Activated T-helper 1 cell treated with anti-CD3 and anti-CD28 coated beads, Interleukin-12 subunit alpha, Interleukin-12 subunit beta, Interleukin-2, Interleukin-4 antibody, amounts not matched to agents 30 ng/mL and 10 ng/mL and 1 ng/mL, durations not matched to agents 14 hours and 24 hours and 36 hours (primary cell): ENCODE measurements around the gene SLC2A1. TPM values are rescaled to one million over a fixed set of nuclear protein-coding genes. Genes with fewer than 3 reads are reported as not detected.

Experiments used
- DNase-seq: peaks from one replicate; pipeline ENCODE4 v3.0.0; 2021; ENCODE audit warnings: low spot score
- H3K27ac Mint-ChIP-seq: one replicate; pipeline ENCODE4 v1.8.0; 2021; ENCODE audit warnings: mild to moderate bottlenecking, mixed read lengths
- H3K27me3 Mint-ChIP-seq: one replicate; pipeline ENCODE4 v1.8.0; 2022; ENCODE audit warnings: mild to moderate bottlenecking, moderate library complexity, mixed read lengths; ENCODE audit not compliant: insufficient read depth
- H3K36me3 Mint-ChIP-seq: one replicate; pipeline ENCODE4 v1.8.0; 2021; ENCODE audit warnings: low read depth, mixed read lengths
- H3K4me1 Mint-ChIP-seq: one replicate; pipeline ENCODE4 v1.8.0; 2021; ENCODE audit warnings: low read depth, mixed read lengths
- H3K4me3 Mint-ChIP-seq: one replicate; pipeline ENCODE4 v1.8.0; 2021; ENCODE audit warnings: mild to moderate bottlenecking, moderate library complexity, mixed read lengths
- H3K9me3 Mint-ChIP-seq: one replicate; pipeline ENCODE4 v1.8.0; 2021; ENCODE audit warnings: mixed read lengths
- intact Hi-C: fragments of 100-400 bp; cut with micrococcal nuclease; formaldehyde crosslinking; loops from one replicate; pipeline ENCODE4 v1.15.1; 2024
- total RNA-seq: library from RNA; stranded (reverse); gene quantifications from 2 replicates; pipeline ENCODE4 v1.2.3, GENCODE V29; 2022

The SLC2A1 gene
- total RNA-seq, 1 donor from 2014 or later, result 111 TPM

DNA sequence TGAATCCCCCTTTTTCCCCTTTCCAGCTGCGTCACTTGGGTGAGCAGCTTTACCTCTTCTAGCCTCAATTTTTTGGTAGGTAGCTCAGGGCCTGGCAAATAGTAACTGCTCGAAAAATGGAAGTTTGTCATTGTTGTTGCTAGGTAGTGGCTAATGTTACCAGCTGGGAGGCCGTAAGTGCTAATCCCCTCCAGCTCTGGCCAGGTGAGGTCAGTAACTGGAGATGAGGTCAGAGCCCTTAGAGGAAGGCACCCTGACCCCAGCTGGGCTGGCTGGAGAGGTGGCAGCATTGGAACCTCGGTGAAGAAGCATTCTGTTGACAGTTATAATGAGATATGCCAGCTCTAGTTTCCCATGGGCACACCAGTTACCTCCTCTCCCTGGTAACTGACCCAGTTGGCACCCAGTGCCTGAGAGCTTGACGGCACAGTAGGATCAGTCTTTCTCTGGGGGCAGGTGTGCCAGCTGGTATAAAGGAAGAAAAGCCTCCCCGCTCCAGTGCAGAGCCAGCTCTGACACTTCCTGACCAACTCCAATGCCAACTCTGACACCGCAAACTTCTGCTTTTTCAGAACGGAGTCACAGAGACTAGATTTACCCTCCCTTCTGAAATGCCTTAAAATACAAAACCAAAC is 35.0 kb upstream of the SLC2A1 start:
- intact Hi-C loops, result no loop called here
- H3K36me3 Mint-ChIP-seq, result peaks cover 1% of the 10 kb centered on the region
- peaks cover 3% of the 10 kb centered on the region for H3K27me3 Mint-ChIP-seq
- DNase-seq, result no peak
- no peak overlapping the region for H3K27ac Mint-ChIP-seq
- no peak overlapping the region for H3K4me3 Mint-ChIP-seq
- no peaks in the 10 kb centered on the region for H3K4me1 Mint-ChIP-seq
- no peaks in the 10 kb centered on the region for H3K9me3 Mint-ChIP-seq

- H3K27ac Mint-ChIP-seq, result no peak overlapping the region
- H3K36me3 Mint-ChIP-seq, result peaks cover 1% of the 10 kb centered on the region
- DNase-seq, result no peak
- no peak overlapping the region for H3K4me3 Mint-ChIP-seq
- H3K9me3 Mint-ChIP-seq, result no peaks in the 10 kb centered on the region
- no peaks in the 10 kb centered on the region for H3K4me1 Mint-ChIP-seq
- H3K27me3 Mint-ChIP-seq, result peaks cover 3% of the 10 kb centered on the region
- intact Hi-C loops, result no loop called here
These were observed 33.4 kb upstream of the SLC2A1 start for GRCh38 chr1:42992054-42992571.

DNA sequence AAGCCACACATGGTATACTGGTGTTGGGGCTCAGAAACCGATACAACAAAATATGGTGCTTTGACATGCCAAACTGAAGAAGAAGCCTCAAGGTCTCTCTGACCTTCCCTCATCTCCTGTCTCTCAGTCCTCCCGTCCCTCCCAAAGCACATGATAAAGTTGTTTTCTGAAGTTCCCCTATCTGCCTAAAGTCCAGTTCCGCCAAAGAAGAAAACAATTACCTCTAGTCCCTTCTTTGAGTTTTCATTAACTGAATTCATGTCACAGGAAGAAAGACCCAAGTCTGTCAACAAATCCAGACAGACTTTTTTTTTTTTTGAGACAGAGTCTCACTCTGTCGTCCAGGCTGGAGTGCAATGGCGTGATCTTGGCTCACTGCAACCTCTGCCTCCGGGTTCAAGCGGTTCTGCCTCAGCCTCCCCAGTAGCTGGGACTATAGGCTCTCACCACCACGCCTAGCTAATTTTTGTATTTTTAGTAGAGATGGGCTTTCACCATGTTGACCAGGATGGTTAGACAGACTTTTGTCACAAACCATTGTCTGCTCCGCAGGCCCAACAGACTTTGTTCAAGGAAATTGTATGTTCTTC is 32.2 kb upstream of the SLC2A1 start:
- Mint-ChIP-seq H3K4me1 (no peaks in the 10 kb centered on the region), H3K27ac (no peak overlapping the region), H3K4me3 (no peak overlapping the region), H3K9me3 (no peaks in the 10 kb centered on the region), H3K27me3 (peaks cover 3% of the 10 kb centered on the region), H3K36me3 (peaks cover 1% of the 10 kb centered on the region)
- no peak for DNase-seq
- intact Hi-C loops, result no loop called here

- Mint-ChIP-seq H3K27me3 (peaks cover 3% of the 10 kb centered on the region), H3K27ac (no peak overlapping the region), H3K36me3 (no peaks in the 10 kb centered on the region), H3K9me3 (no peaks in the 10 kb centered on the region), H3K4me3 (no peak overlapping the region), H3K4me1 (no peaks in the 10 kb centered on the region)
- DNase-seq, result no peak
- intact Hi-C loops, result no loop called here
These were observed 25.0 kb upstream of the SLC2A1 start for GRCh38 chr1:42983693-42984092.

GRCh38 chr1:42983253-42983652 is 24.6 kb upstream of the SLC2A1 start:
- intact Hi-C loops, result no loop called here
- DNase-seq, result no peak
- no peak overlapping the region for H3K27ac Mint-ChIP-seq
- no peak overlapping the region for H3K4me3 Mint-ChIP-seq
- no peaks in the 10 kb centered on the region for H3K9me3 Mint-ChIP-seq
- peaks cover 3% of the 10 kb centered on the region for H3K27me3 Mint-ChIP-seq
- H3K4me1 Mint-ChIP-seq, result no peaks in the 10 kb centered on the region
- H3K36me3 Mint-ChIP-seq, result no peaks in the 10 kb centered on the region

- Mint-ChIP-seq H3K36me3 (no peaks in the 10 kb centered on the region), H3K4me3 (no peak overlapping the region), H3K27ac (no peak overlapping the region), H3K27me3 (peaks cover 3% of the 10 kb centered on the region), H3K4me1 (no peaks in the 10 kb centered on the region), H3K9me3 (no peaks in the 10 kb centered on the region)
- DNase-seq, result no peak
- intact Hi-C loops, result no loop called here
These were observed 24.0 kb upstream of the SLC2A1 start for GRCh38 chr1:42982641-42983040.

DNA sequence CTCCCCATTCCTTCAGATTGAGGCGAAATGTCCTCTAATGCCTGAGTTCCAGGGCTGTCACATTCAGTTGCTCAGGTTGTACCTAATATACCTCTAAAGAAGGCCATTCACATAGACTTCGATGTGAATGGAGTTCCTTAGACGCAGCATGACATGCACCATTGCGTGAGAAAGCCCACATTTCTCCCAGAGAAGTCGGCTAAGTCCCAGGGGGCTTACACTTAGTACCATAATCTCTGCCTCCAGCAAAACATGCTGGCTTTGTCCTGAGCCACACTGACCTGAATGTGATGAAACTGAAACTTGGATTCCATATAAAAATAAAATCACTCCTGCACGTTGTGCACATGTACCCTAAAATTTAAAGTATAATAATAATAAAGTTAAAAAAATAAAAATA is 23.2 kb upstream of the SLC2A1 start:
- peaks cover 3% of the 10 kb centered on the region for H3K27me3 Mint-ChIP-seq
- no peak overlapping the region for H3K4me3 Mint-ChIP-seq
- no peak for DNase-seq
- no peaks in the 10 kb centered on the region for H3K36me3 Mint-ChIP-seq
- no peak overlapping the region for H3K27ac Mint-ChIP-seq
- no peaks in the 10 kb centered on the region for H3K9me3 Mint-ChIP-seq
- intact Hi-C loops, result no loop called here
- no peaks in the 10 kb centered on the region for H3K4me1 Mint-ChIP-seq

- intact Hi-C loops, result no loop called here
- H3K27ac Mint-ChIP-seq, result no peak overlapping the region
- H3K4me3 Mint-ChIP-seq, result no peak overlapping the region
These were observed 22.7 kb upstream of the SLC2A1 start for GRCh38 chr1:42981255-42981805.

DNA sequence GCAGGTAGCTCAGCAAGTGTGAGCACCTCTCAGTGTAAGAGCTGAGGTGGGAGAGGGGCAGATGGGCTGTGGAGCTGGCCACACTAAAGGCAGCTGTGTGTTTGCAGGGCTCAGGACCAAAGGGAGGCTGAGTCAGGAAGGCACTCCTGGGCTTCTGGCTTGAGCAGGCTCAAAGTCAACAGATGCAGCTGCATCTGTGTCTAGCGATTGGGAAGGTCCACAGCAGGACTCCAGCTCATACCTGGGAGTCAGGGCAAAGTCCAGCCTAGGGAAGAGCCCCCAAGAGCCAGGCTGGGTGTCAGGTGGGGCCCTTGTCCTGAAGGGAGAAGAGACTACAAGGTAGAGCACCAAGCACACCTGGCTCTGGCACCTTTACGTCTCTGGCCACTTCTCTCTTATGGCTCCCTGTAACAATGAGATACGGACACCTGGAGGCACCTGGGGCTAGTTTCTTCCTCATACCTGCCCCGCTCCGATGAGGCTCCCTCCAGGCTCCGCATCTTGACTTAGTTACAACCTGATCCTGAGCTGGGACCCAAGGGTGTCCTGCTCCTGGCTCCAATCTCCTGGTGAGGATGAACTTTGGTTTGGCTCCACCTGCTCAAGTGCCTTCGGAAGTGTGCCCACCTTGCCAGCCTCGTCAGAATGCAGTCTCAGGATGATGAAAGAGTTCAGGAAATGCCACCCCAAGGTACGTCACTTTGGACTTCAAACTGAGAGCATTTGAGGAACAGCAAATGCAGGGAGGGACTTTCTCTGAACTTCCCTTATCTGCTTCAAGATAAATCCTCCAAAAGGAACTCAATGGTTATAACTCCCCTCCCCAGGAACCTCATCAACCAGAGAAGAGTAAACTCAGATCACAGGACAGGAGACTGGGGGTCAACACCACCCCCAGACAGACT is 21.5 kb upstream of the SLC2A1 start:
- Mint-ChIP-seq H3K27me3 (peaks cover 3% of the 10 kb centered on the region), H3K4me3 (no peak overlapping the region), H3K36me3 (peaks cover 2% of the 10 kb centered on the region), H3K4me1 (no peaks in the 10 kb centered on the region), H3K9me3 (no peaks in the 10 kb centered on the region), H3K27ac (no peak overlapping the region)
- DNase-seq, result no peak
- intact Hi-C loops, result no loop called here

More at GRCh38 chr1:42981255-42981805, 22.7 kb upstream of the SLC2A1 start:
- no peaks in the 10 kb centered on the region for H3K4me1 Mint-ChIP-seq
- peaks cover 2% of the 10 kb centered on the region for H3K36me3 Mint-ChIP-seq
- H3K27me3 Mint-ChIP-seq, result peaks cover 3% of the 10 kb centered on the region
- no peak for DNase-seq
- H3K9me3 Mint-ChIP-seq, result no peaks in the 10 kb centered on the region

DNA sequence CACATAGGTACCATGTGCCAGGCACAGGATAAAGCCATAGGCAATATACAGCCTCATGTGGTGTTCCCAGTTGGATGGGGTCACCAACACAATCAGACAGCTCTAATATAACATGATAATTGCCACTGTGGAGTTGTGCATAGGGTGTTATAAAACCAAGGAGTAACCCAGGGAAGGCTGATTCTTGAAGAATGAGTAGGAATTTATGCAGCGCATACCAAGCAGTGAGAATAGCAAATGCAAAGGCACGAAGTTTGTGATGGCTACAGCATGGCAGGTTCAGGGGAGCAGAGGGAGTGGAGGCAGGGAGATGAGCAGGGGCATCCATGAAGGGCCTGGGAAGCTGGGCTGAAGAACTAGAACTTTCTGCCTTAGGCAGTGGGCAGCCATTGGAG is 20.4 kb upstream of the SLC2A1 start:
- intact Hi-C loops, result no loop called here
- no peak for DNase-seq
- Mint-ChIP-seq H3K9me3 (no peaks in the 10 kb centered on the region), H3K36me3 (peaks cover 2% of the 10 kb centered on the region), H3K4me1 (no peaks in the 10 kb centered on the region), H3K27me3 (peaks cover 3% of the 10 kb centered on the region), H3K4me3 (no peak overlapping the region), H3K27ac (no peak overlapping the region)

GRCh38 chr1:42978317-42979035 is 19.8 kb upstream of the SLC2A1 start:
- intact Hi-C loops, result no loop called here
- H3K36me3 Mint-ChIP-seq, result peaks cover 2% of the 10 kb centered on the region
- DNase-seq, result no peak
- no peak overlapping the region for H3K27ac Mint-ChIP-seq
- no peaks in the 10 kb centered on the region for H3K9me3 Mint-ChIP-seq
- H3K4me3 Mint-ChIP-seq, result no peak overlapping the region
- peaks cover 3% of the 10 kb centered on the region for H3K27me3 Mint-ChIP-seq
- no peaks in the 10 kb centered on the region for H3K4me1 Mint-ChIP-seq

- Mint-ChIP-seq H3K4me1 (no peaks in the 10 kb centered on the region), H3K27ac (no peak overlapping the region), H3K36me3 (peaks cover 2% of the 10 kb centered on the region), H3K27me3 (peaks cover 3% of the 10 kb centered on the region), H3K4me3 (no peak overlapping the region), H3K9me3 (no peaks in the 10 kb centered on the region)
- no peak for DNase-seq
- intact Hi-C loops, result no loop called here
These were observed 19.0 kb upstream of the SLC2A1 start for GRCh38 chr1:42977653-42978052.
